HAP-1 (cell line): ENCODE measurements around the gene PEX26.
"Not testable (repeated sequence)": the region's sequence is repeated elsewhere in the genome, so short reads cannot be mapped to it uniquely, and the experiment has no call there.

Experiments used
- DNase-seq, 2 experiments: peaks; one replicate each; pipeline ENCODE4 v3.0.0-alpha.2; 2016 to 2020; ENCODE audit warnings: low spot score in 2 of 2
- H3K27me3 ChIP-seq: fragments of 250-450 bp; sonication (Bioruptor Pico); 2 replicates; pipeline ENCODE4 v1.5.1; 2020; ENCODE audit warnings: low read depth, mild to moderate bottlenecking, moderate library complexity
- H3K36me3 ChIP-seq: fragments of 250-450 bp; sonication (Bioruptor Pico); replicated peaks from 2 replicates; pipeline ENCODE4 v1.5.1; 2020; ENCODE audit warnings: mild to moderate bottlenecking
- H3K4me1 ChIP-seq: fragments of 250-450 bp; sonication (Bioruptor Pico); 2 replicates; pipeline ENCODE4 v1.5.1; 2020; ENCODE audit warnings: mild to moderate bottlenecking
- H3K4me3 ChIP-seq: fragments of 250-450 bp; sonication (Bioruptor Pico); 2 replicates; pipeline ENCODE4 v1.5.1; 2020; ENCODE audit warnings: mild to moderate bottlenecking, moderate library complexity
- H3K9me3 ChIP-seq: fragments of 250-450 bp; sonication (Bioruptor Pico); 2 replicates; pipeline ENCODE4 v1.5.1; 2020; ENCODE audit warnings: mild to moderate bottlenecking, moderate library complexity
- in situ Hi-C: fragments of 300-500 bp; cut with MboI; formaldehyde crosslinking; loops from 3 replicates; pipeline ENCODE4 v1.14.3; 2020; ENCODE audit warnings: low sequenced_read_pairs, inconsistent platforms, mixed read lengths

PEX26 gene

DNA sequence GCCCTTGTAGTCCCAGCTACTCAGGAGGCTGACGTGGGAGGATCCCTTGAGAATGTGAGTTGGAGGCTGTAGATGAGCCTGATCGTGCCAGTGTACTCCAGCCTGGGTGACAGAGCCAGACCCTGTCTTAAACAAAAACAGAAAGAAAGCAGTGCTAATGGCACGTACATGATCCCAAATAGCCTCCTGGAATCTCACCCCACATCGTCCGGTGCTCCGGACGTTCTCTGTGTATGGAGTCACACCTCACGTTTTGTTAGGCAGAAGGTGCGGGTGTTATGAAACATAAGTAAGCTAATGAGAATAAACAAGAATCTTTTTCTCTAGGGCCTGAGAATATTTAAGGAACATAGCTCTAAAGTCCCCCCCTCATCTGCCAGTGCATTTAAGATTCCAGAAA is 29.7 kb upstream of the PEX26 start:
- no peak for DNase-seq
- H3K4me1 ChIP-seq, result peaks cover 6% of the 10 kb centered on the region; the same call in 1 of the 2 replicates
- no peaks in the 10 kb centered on the region for H3K9me3 ChIP-seq
- H3K36me3 ChIP-seq, result no peaks in the 10 kb centered on the region
- in situ Hi-C loops, result no loop called here
- H3K4me3 ChIP-seq, result no peak overlapping the region
- peaks cover 8% of the 10 kb centered on the region for H3K27me3 ChIP-seq

DNA sequence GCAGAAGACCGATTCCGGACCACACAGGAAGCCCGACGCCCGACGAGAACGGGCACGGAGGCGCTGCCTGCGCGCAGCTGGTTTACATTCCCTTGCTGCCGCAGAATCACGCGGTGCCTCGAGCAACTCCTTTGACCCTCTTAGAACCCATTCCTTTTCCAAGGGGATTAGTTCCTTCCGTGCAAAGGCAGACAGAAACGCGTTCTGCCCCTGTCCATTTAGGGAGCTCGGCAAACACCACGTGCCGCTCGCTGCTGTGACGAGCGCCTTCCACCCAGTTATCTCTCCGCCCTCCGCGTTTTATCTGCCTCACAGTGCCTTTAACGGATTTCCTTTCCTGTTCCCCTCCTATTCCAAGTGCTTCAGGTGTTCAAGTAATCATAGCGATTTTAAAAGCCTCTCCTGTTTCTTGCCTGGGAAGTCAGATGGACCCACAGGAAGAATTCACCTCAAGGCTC is 29.3 kb upstream of the PEX26 start:
- Histone ChIP-seq H3K9me3 (no peaks in the 10 kb centered on the region), H3K4me1 (peaks cover 6% of the 10 kb centered on the region; the same call in 1 of the 2 replicates), H3K36me3 (no peaks in the 10 kb centered on the region), H3K27me3 (peaks cover 8% of the 10 kb centered on the region), H3K4me3 (no peak overlapping the region)
- DNase-seq, result peak; percentile 40 to 56
- in situ Hi-C loops, result no loop called here

DNA sequence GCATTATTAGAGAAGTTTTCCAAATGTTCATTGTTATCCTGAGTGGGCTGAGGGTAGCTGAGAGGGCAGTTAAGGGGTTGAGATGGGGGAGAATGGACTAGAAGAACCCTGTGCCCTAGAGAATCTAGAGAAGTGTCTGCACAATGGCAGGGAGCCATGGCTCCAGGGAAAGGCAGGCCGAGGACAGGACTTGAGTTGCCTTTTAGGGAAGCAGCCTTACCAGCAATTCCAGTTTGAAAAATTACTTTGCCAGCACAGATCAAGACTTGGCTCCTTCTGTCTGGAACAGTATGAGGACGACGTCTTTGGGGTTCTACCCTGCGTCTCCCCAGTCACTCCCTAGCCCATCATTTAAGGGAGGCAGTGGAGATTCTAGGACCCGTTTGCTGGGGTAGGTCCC is 27.7 kb upstream of the PEX26 start:
- DNase-seq, result no peak

DNA sequence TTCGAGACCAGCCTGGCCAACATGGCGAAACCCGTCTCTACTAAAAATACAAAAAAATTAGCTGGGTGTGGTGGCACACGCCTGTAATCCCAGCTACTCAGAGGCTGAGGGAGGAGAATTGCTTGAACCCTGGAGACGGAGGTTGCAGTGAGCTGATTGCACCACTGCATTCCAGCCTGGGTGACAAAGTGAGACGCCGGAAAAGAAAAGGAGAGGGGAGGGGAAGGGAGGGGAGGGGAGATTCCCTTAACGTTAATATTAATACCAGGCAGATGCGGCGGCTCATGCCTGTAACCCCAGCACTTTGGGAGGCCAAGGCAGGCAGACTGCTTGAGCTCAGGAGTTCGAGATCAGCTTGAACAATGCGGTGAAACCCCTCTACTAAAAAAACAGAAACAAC is 26.7 kb upstream of the PEX26 start:
- H3K36me3 ChIP-seq, DNase-seq, H3K9me3 ChIP-seq, H3K27me3 ChIP-seq, in situ Hi-C loops, H3K4me3 ChIP-seq, H3K4me1 ChIP-seq: not testable (repeated sequence)

More for the DNA sequence above, 27.7 kb upstream of the PEX26 start:
- in situ Hi-C loops, result no loop called here
- Histone ChIP-seq H3K4me3 (no peak overlapping the region), H3K36me3 (no peaks in the 10 kb centered on the region), H3K4me1 (peaks cover 6% of the 10 kb centered on the region; the same call in 1 of the 2 replicates), H3K9me3 (no peaks in the 10 kb centered on the region), H3K27me3 (peaks cover 8% of the 10 kb centered on the region)

DNA sequence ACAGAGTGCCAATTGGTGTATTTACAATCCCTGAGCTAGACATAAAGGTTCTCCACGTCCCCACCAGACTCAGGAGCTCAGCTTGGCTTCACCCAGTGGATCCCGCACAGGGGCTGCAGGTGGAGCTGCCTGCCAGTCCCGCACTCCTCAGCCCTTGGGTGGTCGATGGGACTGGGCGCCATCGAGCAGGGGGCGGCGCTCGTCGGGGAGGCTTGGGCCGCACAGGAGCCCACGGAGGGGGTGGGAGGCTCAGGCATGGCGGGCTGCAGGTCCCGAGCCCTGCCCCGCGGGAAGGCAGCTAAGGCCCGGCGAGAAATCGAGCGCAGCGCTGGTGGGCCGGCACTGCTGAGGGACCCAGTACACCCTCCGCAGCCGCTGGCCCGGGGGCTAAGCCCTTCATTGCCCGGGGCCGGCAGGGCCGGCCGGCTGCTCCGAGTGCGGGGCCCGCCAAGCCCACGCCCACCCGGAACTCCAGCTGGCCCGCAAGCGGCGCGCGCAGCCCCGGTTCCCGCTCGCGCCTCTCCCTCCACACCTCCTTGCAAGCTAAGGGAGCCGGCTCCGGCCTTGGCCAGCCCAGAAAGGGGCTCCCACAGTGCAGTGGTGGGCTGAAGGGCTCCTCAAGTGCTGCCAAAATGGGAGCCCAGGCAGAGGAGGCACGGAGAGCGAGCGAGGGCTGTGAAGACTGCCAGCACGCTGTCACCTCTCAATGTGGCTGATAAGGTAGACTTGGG is 24.4 kb upstream of the PEX26 start:
- DNase-seq, H3K36me3 ChIP-seq, H3K27me3 ChIP-seq, H3K4me3 ChIP-seq, H3K9me3 ChIP-seq, in situ Hi-C loops, H3K4me1 ChIP-seq: not testable (repeated sequence)

DNA sequence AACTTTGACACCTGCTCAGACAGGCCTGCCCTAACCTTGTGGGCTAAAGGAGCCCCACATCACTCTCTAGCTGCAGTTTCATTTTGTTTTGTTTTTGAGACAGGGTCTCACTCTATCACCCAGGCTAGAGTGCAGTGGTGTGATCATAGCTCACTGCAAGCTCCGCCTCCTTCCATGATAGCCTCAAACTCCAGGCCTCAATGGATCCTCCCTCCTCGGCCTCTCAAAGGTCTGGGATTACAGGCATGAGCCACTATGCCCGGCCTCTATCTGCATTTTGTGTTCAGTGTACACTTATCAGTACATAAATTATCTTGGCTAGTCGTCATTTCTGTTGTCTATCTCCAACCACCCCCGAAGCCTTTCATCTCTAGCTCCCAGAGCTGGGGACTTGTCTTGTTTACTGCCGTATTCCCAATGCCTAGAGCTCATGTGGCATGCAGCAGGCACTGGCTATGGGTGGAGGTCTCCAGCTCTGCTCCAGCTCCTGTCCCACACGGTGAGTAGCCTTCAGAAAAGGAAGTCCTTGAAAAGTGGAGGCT is 22.1 kb upstream of the PEX26 start:
- no peaks in the 10 kb centered on the region for H3K27me3 ChIP-seq
- no peaks in the 10 kb centered on the region for H3K9me3 ChIP-seq
- peaks cover 4% of the 10 kb centered on the region; the same call in 1 of the 2 replicates for H3K4me1 ChIP-seq
- in situ Hi-C loops, result no loop called here
- no peaks in the 10 kb centered on the region for H3K36me3 ChIP-seq
- no peak for DNase-seq
- H3K4me3 ChIP-seq, result no peak overlapping the region

DNA sequence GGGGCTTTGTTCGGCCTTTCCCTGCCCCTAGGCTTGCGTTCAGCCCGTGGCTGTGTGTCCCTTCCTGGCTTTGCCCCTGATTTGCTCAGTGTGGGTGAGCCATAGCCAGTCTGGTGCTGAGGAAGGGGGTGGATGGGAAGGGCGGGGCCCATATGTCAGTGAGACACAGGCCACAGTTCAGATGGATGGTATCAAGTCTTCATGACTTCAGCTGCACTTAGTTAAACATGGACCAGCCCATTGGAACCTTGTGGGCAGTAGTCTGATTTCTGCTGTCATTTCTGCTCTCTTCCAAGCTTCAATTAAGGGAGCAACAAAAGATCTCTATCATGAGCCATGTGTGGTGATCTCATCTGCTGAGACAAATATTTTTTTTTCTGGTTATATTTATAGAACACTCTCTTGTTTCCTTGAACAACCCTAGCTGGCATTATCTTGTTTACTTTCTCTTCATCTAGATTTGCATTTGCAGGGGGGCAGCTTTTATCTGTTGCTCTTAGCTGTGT is 21.6 kb upstream of the PEX26 start:
- peaks cover 4% of the 10 kb centered on the region; the same call in 1 of the 2 replicates for H3K4me1 ChIP-seq
- no peaks in the 10 kb centered on the region for H3K27me3 ChIP-seq
- no peak for DNase-seq
- H3K4me3 ChIP-seq, result no peak overlapping the region
- no peaks in the 10 kb centered on the region for H3K36me3 ChIP-seq
- in situ Hi-C loops, result no loop called here
- no peaks in the 10 kb centered on the region for H3K9me3 ChIP-seq

DNA sequence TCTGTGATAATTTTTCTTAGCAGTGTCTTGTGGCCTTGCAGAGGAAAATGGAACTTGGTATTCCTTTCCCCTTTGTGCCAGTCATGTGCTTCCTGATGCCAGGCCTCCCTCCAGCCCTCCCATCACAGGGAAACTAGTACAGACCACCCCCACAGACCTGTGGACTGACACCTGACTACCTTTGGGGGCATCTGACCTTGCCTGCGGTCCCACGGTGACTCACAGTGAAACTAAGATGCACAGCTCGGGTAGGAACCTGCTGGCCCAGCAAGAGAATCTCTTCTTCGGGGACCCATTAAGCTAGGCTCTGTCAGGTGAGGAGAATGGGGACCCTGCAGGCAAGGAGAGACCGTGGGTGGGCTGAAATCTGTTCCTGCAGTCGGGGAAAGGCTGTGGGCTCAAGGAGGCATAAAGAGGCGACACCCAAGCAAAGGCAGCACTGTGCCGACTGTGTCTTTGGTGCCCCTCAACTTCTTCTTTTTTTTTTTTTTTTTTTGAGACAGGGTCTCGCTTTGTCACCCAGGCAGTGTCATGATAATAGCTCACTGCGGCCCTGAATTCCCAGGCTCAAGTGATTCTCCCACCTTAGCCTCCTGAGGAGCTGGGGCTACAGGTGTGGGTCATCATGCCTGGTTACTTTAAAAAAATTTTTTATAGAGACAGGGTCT is 20.8 kb upstream of the PEX26 start:
- Histone ChIP-seq H3K4me1 (peaks cover 4% of the 10 kb centered on the region; the same call in 1 of the 2 replicates), H3K4me3 (no peak overlapping the region), H3K27me3 (no peaks in the 10 kb centered on the region), H3K36me3 (no peaks in the 10 kb centered on the region), H3K9me3 (no peaks in the 10 kb centered on the region)
- in situ Hi-C loops, result no loop called here
- no peak for DNase-seq

DNA sequence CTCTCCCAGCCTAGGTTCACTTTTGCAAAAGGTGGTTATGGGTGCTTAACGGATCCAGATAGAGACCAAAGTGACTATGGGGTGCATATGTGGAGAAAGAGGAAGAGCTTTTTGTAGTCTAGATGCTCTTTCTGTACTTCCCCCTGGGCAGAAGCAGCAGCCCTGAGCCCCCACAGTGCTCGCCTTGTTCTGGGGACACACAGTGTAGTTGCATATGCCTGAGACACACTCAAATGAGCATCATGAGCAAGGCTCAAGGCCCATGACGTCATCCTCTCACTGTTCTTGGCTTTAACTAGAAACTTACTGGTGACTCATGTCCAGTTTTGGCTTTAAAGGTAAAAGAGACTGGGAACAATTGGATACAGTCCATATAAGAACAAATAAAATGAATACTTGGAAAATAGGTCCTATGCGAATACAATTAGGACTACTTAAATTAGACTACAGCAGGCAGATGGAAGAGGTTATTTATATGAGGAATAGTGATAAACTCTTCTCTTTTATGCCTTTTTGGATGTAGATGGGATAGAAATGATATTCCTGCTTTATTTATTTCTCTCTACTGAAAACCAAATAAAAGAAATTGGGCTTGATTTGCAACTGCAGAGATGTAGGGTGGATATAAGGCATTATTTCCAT is 20.1 kb upstream of the PEX26 start:
- in situ Hi-C loops, result no loop called here
- H3K4me3 ChIP-seq, result no peak overlapping the region
- H3K36me3 ChIP-seq, result no peaks in the 10 kb centered on the region
- no peak for DNase-seq
- H3K4me1 ChIP-seq, result peaks cover 4% of the 10 kb centered on the region; the same call in 1 of the 2 replicates
- H3K9me3 ChIP-seq, result no peaks in the 10 kb centered on the region
- H3K27me3 ChIP-seq, result no peaks in the 10 kb centered on the region

DNA sequence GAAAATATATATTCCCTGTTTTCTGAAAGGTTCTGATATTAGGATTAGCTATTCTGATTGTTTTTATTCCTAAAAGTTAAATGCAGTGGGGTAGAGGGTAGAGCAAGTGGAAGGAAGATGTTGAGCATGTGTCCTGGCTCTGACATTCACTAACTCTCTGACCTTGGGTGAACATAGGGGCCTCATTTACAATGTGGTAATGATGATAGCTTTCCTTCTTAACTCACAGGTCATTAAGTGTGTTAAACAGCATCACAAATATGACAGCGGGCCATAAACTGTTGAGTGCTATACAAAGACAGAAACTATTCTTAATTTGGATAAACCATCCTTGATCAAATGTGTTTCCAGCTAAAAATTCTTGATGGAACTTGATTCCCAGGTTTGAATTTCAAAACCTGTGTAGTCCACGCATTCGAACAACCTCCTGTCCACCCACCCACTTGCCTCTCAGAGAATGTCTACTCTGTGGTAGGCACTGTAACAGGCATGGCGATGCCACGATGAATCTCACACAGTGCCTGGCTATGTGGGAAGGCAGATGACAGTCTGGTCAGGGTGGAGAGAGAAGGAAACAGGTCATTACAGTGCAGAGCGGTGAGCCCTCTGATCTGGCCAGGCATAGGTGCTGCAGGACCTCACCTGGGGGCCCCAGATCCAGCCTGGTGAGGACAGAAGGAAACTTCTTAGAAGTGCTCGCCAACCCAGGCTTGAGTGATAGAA is 19.3 kb upstream of the PEX26 start:
- Histone ChIP-seq H3K27me3 (no peaks in the 10 kb centered on the region), H3K4me1 (peaks cover 4% of the 10 kb centered on the region; the same call in 1 of the 2 replicates), H3K4me3 (no peak overlapping the region), H3K36me3 (no peaks in the 10 kb centered on the region), H3K9me3 (no peaks in the 10 kb centered on the region)
- in situ Hi-C loops, result no loop called here
- DNase-seq, result no peak

DNA sequence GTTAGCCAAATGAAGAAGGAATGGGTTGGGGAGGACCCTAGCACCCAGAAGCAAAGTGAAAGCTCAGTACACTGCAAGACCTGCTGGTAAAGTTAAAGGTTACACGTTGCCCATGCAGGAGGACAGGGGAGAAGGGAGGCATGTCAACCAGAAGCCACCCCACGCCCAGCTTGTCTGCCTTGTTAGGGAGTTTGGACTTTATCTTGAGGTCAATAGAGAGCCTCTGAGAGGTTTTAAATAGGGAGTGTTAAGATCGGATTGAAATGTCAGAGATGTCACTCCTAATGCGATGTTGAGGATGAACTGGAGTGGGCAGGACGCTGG is 18.7 kb upstream of the PEX26 start:
- no peaks in the 10 kb centered on the region for H3K27me3 ChIP-seq
- in situ Hi-C loops, result no loop called here
- H3K4me1 ChIP-seq, result peaks cover 4% of the 10 kb centered on the region; the same call in 1 of the 2 replicates

DNA sequence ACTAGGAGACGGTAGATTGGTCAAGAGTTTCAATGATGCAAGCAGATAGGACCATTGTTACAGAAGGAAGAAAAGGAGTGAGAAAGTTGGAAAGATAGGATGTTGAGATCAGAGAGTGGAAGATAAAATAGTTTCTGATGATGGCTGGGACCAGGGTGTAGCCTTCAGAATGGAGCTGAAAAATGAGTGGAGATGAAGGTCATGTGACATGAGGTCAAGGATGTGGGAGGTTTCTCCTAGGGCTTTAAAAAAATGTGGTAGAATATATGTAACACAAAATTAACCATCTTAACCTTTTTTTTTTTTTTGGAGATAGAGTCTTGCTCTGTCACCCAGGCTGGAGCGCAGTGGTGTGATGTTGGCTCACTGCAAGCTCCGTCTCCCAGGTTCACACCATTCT is 18.3 kb upstream of the PEX26 start:
- no peaks in the 10 kb centered on the region for H3K36me3 ChIP-seq
- in situ Hi-C loops, result no loop called here
- H3K9me3 ChIP-seq, result no peaks in the 10 kb centered on the region
- no peak for DNase-seq
- no peaks in the 10 kb centered on the region for H3K27me3 ChIP-seq
- no peak overlapping the region for H3K4me3 ChIP-seq
- peaks cover 4% of the 10 kb centered on the region; the same call in 1 of the 2 replicates for H3K4me1 ChIP-seq

More for the DNA sequence above, 18.7 kb upstream of the PEX26 start:
- Histone ChIP-seq H3K36me3 (no peaks in the 10 kb centered on the region), H3K9me3 (no peaks in the 10 kb centered on the region), H3K4me3 (no peak overlapping the region)
- DNase-seq, result no peak

DNA sequence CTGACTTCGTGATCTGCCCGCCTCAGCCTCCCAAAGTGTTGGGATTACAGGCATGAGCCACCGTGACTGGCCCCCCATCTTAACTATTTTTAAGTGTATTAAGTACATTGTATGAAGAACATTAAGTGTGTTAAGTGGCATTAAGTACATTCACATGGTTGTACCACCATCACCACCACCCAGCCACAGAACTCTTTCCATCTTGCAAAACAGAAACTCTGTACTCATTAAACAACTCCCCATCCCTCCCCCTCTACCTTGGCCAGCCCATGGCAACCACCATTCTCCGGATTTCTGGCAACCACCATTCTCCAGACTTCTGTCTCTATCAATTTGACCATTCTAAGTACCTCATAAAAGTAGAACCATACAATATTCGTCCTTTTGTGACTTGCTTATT is 17.8 kb upstream of the PEX26 start:
- DNase-seq, result no peak
- Histone ChIP-seq H3K27me3 (peaks cover 2% of the 10 kb centered on the region), H3K9me3 (no peaks in the 10 kb centered on the region), H3K4me1 (peaks cover 4% of the 10 kb centered on the region; the same call in 1 of the 2 replicates), H3K4me3 (no peak overlapping the region), H3K36me3 (no peaks in the 10 kb centered on the region)
- in situ Hi-C loops, result loop anchor here (5.0 kb wide), 1 partner anchor 33 kb away; no protein-coding TSS in a partner anchor
